Measurements from ENCODE around the gene NEU2.

The NEU2 gene

GRCh38 chr2:233032551-233033320 lies at the start of gene NEU2:
NEU2 (plus strand) TSS chr2:233032672; CDS start chr2:233032672, 0 bp downstream.
- no peak for DNase-seq (ENCODE audit: low read depth in 2 of 2)

- no peak for DNase-seq (ENCODE audit: low read depth in 2 of 2)
These were observed 49.4 kb upstream of the NEU2 start for GRCh38 chr2:232982926-232983668.

GRCh38 chr2:232983669-232984140 lies 48.8 kb upstream of the NEU2 start:
- no peak for DNase-seq (ENCODE audit: low read depth in 2 of 2)

GRCh38 chr2:232984451-232985207 lies 47.8 kb upstream of the NEU2 start:
- DNase-seq (ENCODE audit: low read depth in 2 of 2) = no peak

- DNase-seq (ENCODE audit: low read depth in 2 of 2) = no peak
These were observed 46.3 kb upstream of the NEU2 start for GRCh38 chr2:232986155-232986554.

- no peak for DNase-seq (ENCODE audit: low read depth in 2 of 2)
These were observed 39.1 kb upstream of the NEU2 start for GRCh38 chr2:232993231-232993821.

GRCh38 chr2:232994446-232994845 lies 38.0 kb upstream of the NEU2 start:
- no peak for DNase-seq (ENCODE audit: low read depth in 2 of 2)

- DNase-seq (ENCODE audit: low read depth in 2 of 2) = no peak
These were observed 34.5 kb upstream of the NEU2 start for GRCh38 chr2:232997749-232998665.

- DNase-seq (ENCODE audit: low read depth in 2 of 2) = no peak
These were observed 33.8 kb upstream of the NEU2 start for GRCh38 chr2:232998666-232998985.

GRCh38 chr2:232999354-232999753 lies 33.1 kb upstream of the NEU2 start:
- DNase-seq (ENCODE audit: low read depth in 2 of 2) = no peak

- no peak for DNase-seq (ENCODE audit: low read depth in 2 of 2)
These were observed 31.4 kb upstream of the NEU2 start for GRCh38 chr2:233000886-233001750.

GRCh38 chr2:233002829-233003657 lies 29.4 kb upstream of the NEU2 start:
- DNase-seq (ENCODE audit: low read depth in 2 of 2) = no peak

- no peak for DNase-seq (ENCODE audit: low read depth in 2 of 2)
These were observed 28.6 kb upstream of the NEU2 start for GRCh38 chr2:233003658-233004555.

GRCh38 chr2:233005096-233005495 lies 27.4 kb upstream of the NEU2 start:
- no peak for DNase-seq (ENCODE audit: low read depth in 2 of 2)

- DNase-seq (ENCODE audit: low read depth in 2 of 2) = no peak
These were observed 25.8 kb upstream of the NEU2 start for GRCh38 chr2:233006648-233007047.

GRCh38 chr2:233007270-233007669 lies 25.2 kb upstream of the NEU2 start:
- no peak for DNase-seq (ENCODE audit: low read depth in 2 of 2)

- no peak for DNase-seq (ENCODE audit: low read depth in 2 of 2)
These were observed 24.7 kb upstream of the NEU2 start for GRCh38 chr2:233007739-233008138.

- DNase-seq (ENCODE audit: low read depth in 2 of 2) = no peak
These were observed 22.8 kb upstream of the NEU2 start for GRCh38 chr2:233009661-233010060.

All from stimulated activated CD8-positive, alpha-beta memory T cell treated with anti-CD3 and anti-CD28 coated beads, Interleukin-2, amount 100 ng/mL, for 48 hours (primary cell).